ENCODE data around the gene RAI14.
A peak's percentile ranks its signal among the peaks of the same experiment; 100 is the strongest.

The RAI14 gene

GRCh38 chr5:34656001-34656699 is at the start of gene RAI14:
TSS of gene RAI14 (plus strand) at chr5:34656328. CDS start at chr5:34686920, 30,592 bp downstream.
- H3K36me3 ChIP-seq: no peaks in the 10 kb centered on the region
- 0 out of 2 replicates have a peak, but pooled peaks have one; percentile 19 for TF ChIP-seq CTCF (IDR thresholded peaks at IDR 0.05; ENCODE audit: low read depth, low read length)
- H3K9me3 ChIP-seq (ENCODE audit: severe bottlenecking): no peaks in the 10 kb centered on the region
- peak; percentile 76 for DNase-seq
- peak within 1 kb of the TSS; percentile 30; the same call in 1 of the 2 replicates for H3K27ac ChIP-seq
- peak within 1 kb of the TSS; percentile 89 for H3K4me3 ChIP-seq (ENCODE audit: low read depth, low read length)
- no peaks in the 10 kb centered on the region for H3K27me3 ChIP-seq (ENCODE audit: insufficient read depth, low read depth, severe bottlenecking)

- no peak overlapping the region for H3K27ac ChIP-seq
- TF ChIP-seq CTCF (IDR thresholded peaks at IDR 0.05; ENCODE audit: low read depth, low read length): no peak
- H3K27me3 ChIP-seq (ENCODE audit: insufficient read depth, low read depth, severe bottlenecking): no peaks in the 10 kb centered on the region
- no peaks in the 10 kb centered on the region for H3K9me3 ChIP-seq (ENCODE audit: severe bottlenecking)
- no peak for DNase-seq
- no peak overlapping the region for H3K4me3 ChIP-seq (ENCODE audit: low read depth, low read length)
- no peaks in the 10 kb centered on the region for H3K36me3 ChIP-seq
Observed at GRCh38 chr5:34608368-34608767, 47.8 kb upstream of the RAI14 start.

- no peak for TF ChIP-seq CTCF (IDR thresholded peaks at IDR 0.05; ENCODE audit: low read depth, low read length)
- Histone ChIP-seq H3K4me3 (ENCODE audit: low read depth, low read length) (no peak overlapping the region), H3K27ac (no peak overlapping the region), H3K27me3 (ENCODE audit: insufficient read depth, low read depth, severe bottlenecking) (no peaks in the 10 kb centered on the region), H3K9me3 (ENCODE audit: severe bottlenecking) (no peaks in the 10 kb centered on the region), H3K36me3 (no peaks in the 10 kb centered on the region)
- no peak for DNase-seq
Observed at GRCh38 chr5:34608859-34609648, 47.1 kb upstream of the RAI14 start.

- Histone ChIP-seq H3K4me3 (ENCODE audit: low read depth, low read length) (no peak overlapping the region), H3K9me3 (ENCODE audit: severe bottlenecking) (no peaks in the 10 kb centered on the region), H3K27me3 (ENCODE audit: insufficient read depth, low read depth, severe bottlenecking) (no peaks in the 10 kb centered on the region), H3K27ac (no peak overlapping the region), H3K36me3 (no peaks in the 10 kb centered on the region)
- TF ChIP-seq CTCF (IDR thresholded peaks at IDR 0.05; ENCODE audit: low read depth, low read length): no peak
- DNase-seq: no peak
Observed at GRCh38 chr5:34609951-34610441, 46.1 kb upstream of the RAI14 start.

- no peak for DNase-seq
- no peaks in the 10 kb centered on the region for H3K27me3 ChIP-seq (ENCODE audit: insufficient read depth, low read depth, severe bottlenecking)
- no peak overlapping the region for H3K4me3 ChIP-seq (ENCODE audit: low read depth, low read length)
- H3K9me3 ChIP-seq (ENCODE audit: severe bottlenecking): no peaks in the 10 kb centered on the region
- H3K27ac ChIP-seq: no peak overlapping the region
- no peaks in the 10 kb centered on the region for H3K36me3 ChIP-seq
- TF ChIP-seq CTCF (IDR thresholded peaks at IDR 0.05; ENCODE audit: low read depth, low read length): no peak
Observed at GRCh38 chr5:34610546-34610945, 45.6 kb upstream of the RAI14 start.

All from WERI-Rb-1 (cell line).